Stimulated activated CD4-positive, alpha-beta T cell treated with anti-CD3 and anti-CD28 coated beads, TNF-alpha, amount 100 ng/mL, for 24 hours (primary cell): ENCODE measurements around the gene NSD1.

Experiments
- DNase-seq, 3 experiments: peaks; one replicate each; pipeline ENCODE4 v3.0.0-alpha.2; 2020; ENCODE audit warnings: low read depth in 3 of 3

NSD1 gene

GRCh38 chr5:177133096-177133852 lies at the start of gene NSD1:
Gene NSD1, plus strand, starts transcription at chr5:177133773. Its CDS starts 1,331 bp downstream, at chr5:177135104.
- DNase-seq: peak; percentile 71 to 90 (median 74)

- no peak for DNase-seq
These were observed 49.4 kb upstream of the NSD1 start for GRCh38 chr5:177084175-177084574.

DNA sequence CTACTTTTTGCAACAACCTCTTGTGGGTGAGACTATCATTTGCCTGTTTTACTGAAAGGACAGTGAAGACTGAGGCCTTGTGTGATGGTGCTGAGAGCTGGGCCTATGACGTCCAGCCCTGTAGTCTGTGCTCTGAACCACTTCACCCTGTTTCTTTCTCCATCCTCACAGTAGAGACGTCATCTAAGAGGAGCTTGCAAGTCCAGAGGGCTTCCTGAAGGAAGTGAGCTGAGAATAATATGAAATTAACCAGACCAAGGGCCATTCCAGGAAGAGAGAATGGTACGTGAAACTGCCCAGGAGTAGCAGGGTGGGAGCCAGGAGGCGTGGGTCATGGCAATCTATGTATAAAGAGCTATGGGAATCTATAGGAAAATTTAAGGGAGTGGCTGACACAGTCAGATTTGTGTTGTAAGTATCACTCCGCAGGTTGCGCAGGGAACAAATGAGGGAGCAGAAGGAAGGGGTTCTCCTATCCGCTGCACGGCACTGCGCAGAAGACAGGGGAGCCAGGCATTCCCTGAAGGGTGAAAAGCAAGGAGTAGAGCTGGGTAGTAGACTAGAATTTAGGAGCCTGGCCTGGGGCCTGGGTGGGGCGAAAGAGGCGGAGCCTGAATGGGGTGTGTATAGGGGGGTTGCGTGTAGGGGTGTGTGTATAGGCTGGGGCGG lies 47.5 kb upstream of the NSD1 start:
- no peak for DNase-seq

DNA sequence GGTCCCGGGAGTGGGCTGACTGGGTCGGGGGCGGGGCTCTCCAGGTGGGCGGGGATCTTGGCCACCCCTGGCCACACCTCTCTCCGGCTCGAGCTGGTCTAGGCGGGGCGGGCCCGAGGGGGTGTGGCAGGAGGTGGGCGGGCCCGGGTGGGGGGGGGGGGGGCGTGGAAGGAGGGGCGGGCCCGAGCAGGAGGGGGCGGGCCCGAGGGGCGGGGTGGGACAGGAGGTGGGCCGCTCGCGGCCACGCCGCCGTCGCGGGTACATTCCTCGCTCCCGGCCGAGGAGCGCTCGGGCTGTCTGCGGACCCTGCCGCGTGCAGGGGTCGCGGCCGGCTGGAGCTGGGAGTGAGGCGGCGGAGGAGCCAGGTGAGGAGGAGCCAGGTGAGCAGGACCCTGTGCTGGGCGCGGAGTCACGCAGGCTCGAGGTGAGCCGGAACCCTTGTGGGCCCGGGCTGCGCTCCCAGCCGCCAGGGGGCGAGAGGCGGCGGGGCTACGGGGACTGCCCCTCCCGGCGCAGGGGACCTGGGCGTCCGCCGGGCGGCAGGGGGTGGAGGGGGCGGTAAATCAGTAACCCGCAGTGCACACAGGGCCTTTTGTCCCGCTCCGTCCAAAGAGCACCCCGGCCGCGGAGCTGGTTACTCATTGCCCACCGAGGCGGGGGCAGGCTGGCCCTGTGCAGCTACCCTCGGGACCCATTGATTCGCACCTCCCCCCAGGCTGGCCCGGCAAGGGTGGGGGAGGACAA lies 46.7 kb upstream of the NSD1 start, which contains the start of gene FGFR4:
Gene FGFR4 (plus strand): TSS at position 262 of the 744 bp plus-strand sequence. CDS start 2,688 bp downstream, outside the sequence.
- DNase-seq: peak in 2 of 3 experiments; percentile 31 to 54

DNA sequence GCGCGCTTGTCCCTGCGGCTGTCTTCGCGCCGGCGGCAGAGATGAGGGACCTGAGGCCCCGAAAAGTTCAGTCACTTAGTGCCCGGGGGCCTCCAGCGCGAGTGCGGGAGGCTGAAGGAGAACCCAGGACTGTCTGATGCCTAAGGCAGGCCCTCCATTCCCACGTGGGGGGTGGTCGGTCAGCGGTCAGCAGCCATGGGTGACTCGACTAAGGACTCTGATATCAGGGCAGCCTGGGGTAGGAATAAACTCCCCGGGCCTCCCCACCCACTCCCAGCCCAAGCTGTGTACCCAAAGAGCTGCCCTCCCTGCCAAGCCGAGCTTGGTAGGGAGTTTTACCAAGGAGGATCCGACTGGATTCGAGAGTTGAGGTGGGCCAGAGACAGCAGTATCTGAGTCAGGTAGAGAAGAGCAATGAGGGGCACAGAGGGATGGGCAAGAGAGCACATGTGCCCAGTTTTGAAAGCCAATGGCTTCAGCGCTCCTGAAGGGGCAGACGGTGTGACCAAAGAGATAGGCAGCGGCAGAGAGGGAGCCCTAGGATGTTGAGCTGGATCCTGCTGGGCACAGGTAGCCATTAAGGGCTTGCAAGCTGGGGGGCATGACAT lies 46.1 kb upstream of the NSD1 start:
- DNase-seq: no peak

DNA sequence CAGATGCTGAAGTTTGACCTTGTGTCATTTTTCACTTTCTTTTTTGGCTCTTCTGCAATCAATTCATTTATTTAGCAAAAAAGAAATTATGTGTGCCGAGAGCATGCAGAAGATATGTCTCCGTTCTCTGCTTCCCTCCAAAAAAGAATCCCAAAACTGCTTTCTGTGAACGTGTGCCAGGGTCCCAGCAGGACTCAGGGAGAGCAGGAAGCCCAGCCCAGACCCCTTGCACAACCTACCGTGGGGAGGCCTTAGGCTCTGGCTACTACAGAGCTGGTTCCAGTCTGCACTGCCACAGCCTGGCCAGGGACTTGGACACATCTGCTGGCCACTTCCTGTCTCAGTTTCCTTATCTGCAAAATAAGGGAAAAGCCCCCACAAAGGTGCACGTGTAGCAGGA lies 44.4 kb upstream of the NSD1 start:
- no peak for DNase-seq

- DNase-seq: no peak
These were observed 43.5 kb upstream of the NSD1 start for GRCh38 chr5:177089825-177090641.

DNA sequence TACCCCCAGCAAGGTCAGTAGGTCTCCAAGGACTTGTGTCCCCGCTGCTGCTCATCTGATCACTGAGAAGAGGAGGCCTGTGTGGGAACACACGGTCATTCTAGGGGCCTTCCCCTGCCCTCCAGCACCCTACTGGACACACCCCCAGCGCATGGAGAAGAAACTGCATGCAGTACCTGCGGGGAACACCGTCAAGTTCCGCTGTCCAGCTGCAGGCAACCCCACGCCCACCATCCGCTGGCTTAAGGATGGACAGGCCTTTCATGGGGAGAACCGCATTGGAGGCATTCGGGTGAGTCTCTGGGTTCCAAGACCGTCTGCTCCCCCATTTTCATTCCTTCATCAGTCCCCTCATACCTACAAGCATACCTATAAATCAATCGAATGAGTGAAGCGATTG lies 42.8 kb upstream of the NSD1 start:
- no peak for DNase-seq

- DNase-seq: no peak
These were observed 42.3 kb upstream of the NSD1 start for GRCh38 chr5:177091232-177091631.

- DNase-seq: no peak
These were observed 41.1 kb upstream of the NSD1 start for GRCh38 chr5:177092178-177093081.

DNA sequence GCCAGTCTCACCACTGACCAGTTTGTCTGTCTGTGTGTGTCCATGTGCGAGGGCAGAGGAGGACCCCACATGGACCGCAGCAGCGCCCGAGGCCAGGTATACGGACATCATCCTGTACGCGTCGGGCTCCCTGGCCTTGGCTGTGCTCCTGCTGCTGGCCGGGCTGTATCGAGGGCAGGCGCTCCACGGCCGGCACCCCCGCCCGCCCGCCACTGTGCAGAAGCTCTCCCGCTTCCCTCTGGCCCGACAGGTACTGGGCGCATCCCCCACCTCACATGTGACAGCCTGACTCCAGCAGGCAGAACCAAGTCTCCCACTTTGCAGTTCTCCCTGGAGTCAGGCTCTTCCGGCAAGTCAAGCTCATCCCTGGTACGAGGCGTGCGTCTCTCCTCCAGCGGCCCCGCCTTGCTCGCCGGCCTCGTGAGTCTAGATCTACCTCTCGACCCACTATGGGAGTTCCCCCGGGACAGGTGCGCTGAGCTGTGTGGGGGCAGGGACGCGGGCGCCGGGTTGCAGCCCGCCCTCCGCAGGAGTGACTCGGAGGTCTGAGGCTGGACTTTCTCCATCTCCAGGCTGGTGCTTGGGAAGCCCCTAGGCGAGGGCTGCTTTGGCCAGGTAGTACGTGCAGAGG lies 40.4 kb upstream of the NSD1 start:
- DNase-seq: no peak

GRCh38 chr5:177093803-177094202 lies 39.8 kb upstream of the NSD1 start:
- no peak for DNase-seq

GRCh38 chr5:177094224-177095087 lies 39.1 kb upstream of the NSD1 start:
- no peak for DNase-seq

- no peak for DNase-seq
These were observed 38.4 kb upstream of the NSD1 start for GRCh38 chr5:177095088-177095669.

DNA sequence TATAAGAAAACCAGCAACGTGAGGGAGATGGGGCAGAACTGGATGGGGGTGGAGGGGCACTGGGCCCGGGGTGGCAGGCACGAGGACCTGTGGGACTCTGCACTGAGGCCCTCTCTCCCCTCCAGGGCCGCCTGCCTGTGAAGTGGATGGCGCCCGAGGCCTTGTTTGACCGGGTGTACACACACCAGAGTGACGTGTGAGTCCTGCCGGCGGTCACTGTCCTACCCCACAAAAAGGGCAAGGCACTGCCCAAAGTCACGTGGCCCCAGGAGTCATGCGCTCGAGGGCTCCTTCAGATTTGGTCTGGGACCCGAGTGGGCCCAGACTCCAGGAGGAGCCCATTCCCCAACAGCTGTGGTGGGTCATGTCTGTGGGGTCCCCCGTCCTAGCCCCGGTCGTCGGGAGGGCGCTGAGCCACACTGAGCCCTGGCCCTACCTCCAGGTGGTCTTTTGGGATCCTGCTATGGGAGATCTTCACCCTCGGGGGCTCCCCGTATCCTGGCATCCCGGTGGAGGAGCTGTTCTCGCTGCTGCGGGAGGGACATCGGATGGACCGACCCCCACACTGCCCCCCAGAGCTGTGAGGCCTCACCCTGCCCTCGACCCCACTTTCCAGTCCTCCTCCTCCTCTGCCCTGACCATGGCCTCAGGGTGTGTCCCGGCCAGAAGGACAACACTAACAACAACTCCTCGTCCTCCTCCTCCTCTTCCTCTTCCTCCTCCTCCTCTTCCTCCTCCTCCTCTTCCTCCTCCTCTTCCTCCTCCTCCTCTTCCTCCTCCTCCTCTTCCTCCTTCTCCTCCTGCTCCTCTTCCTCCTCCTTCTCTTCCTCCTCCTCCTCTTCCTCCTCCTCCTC lies 37.2 kb upstream of the NSD1 start:
- no peak for DNase-seq

DNA sequence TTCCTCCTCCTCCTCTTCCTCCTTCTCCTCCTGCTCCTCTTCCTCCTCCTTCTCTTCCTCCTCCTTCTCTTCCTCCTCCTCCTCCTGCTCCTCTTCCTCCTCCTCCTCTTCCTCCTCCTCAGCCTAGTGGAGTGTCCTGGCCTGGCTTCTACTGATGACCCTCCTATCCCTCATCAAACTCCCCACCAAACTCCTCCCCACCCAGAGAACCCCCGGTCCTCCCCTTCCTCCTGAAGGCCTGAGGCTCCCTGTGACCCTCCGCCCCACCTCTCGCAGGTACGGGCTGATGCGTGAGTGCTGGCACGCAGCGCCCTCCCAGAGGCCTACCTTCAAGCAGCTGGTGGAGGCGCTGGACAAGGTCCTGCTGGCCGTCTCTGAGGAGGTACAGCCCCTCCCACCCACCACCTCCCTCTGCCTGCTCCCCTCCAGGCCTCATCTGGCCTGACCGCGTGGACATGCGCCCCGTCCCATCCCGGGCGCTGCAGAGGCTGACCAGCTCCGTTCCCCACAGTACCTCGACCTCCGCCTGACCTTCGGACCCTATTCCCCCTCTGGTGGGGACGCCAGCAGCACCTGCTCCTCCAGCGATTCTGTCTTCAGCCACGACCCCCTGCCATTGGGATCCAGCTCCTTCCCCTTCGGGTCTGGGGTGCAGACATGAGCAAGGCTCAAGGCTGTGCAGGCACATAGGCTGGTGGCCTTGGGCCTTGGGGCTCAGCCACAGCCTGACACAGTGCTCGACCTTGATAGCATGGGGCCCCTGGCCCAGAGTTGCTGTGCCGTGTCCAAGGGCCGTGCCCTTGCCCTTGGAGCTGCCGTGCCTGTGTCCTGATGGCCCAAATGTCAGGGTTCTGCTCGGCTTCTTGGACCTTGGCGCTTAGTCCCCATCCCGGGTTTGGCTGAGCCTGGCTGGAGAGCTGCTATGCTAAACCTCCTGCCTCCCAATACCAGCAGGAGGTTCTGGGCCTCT lies 36.3 kb upstream of the NSD1 start:
- no peak for DNase-seq
